Measurements from ENCODE around the gene GPC4.

- TF ChIP-seq, protein P1, sequence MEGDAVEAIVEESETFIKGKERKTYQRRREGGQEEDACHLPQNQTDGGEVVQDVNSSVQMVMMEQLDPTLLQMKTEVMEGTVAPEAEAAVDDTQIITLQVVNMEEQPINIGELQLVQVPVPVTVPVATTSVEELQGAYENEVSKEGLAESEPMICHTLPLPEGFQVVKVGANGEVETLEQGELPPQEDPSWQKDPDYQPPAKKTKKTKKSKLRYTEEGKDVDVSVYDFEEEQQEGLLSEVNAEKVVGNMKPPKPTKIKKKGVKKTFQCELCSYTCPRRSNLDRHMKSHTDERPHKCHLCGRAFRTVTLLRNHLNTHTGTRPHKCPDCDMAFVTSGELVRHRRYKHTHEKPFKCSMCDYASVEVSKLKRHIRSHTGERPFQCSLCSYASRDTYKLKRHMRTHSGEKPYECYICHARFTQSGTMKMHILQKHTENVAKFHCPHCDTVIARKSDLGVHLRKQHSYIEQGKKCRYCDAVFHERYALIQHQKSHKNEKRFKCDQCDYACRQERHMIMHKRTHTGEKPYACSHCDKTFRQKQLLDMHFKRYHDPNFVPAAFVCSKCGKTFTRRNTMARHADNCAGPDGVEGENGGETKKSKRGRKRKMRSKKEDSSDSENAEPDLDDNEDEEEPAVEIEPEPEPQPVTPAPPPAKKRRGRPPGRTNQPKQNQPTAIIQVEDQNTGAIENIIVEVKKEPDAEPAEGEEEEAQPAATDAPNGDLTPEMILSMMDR (IDR thresholded peaks at IDR 0.05) = peak in 4 of 6 experiments; percentile 16 to 63 (median 58)
- TF ChIP-seq POLR2A (IDR thresholded peaks at IDR 0.05) = no peak
These were observed 80.3 kb downstream of the GPC4 start for GRCh38 chrX:133335027-133335426.

All from Peyer's patch (tissue), 4 donors.